HCT116 (cell line): Measurements from ENCODE around the gene SNAPC2. TPM values are rescaled to one million over a fixed set of nuclear protein-coding genes. Genes with fewer than 3 reads are reported as not detected.

ENCODE experiments used
- ATAC-seq: fragments of 200-7000 bp; cut with Tn5 transposase; 2 replicates; pipeline ENCODE4 v1.9.1; 2020; ENCODE audit warnings: mild to moderate bottlenecking, moderate library complexity
- BruUV-seq: library from RNA; stranded (reverse); fragments of 400-500 nt; replicated peaks from 2 replicates; lab custom pipeline; 2021; lab: Mats Ljungman, UMichigan
- CTCF ChIA-PET: fragments of 300-600 bp; sonication (Branson Sonifier 250); formaldehyde crosslinking; loops from one replicate; lab custom pipeline; 2021; ENCODE audit warnings: antibody characterized with exemption; lab: Charles Lee
- POLR2A ChIA-PET: fragments of 300-600, 350-600 bp; sonication (Branson Sonifier 250); formaldehyde crosslinking; loops from one replicate; lab custom pipeline; 2021; ENCODE audit warnings: antibody characterized with exemption; lab: Charles Lee
- RAD21 ChIA-PET, 2 experiments: fragments of 300-600 bp; sonication (Branson Sonifier 250); formaldehyde crosslinking; loops; one replicate each; lab custom pipeline; 2023; ENCODE audit warnings: low total read pairs in 2 of 2; ENCODE audit not compliant: uncharacterized antibody in 2 of 2, unreplicated experiment in 2 of 2, low non-redundant PET in 1 of 2; lab: Charles Lee
- DNase-seq: peaks from one replicate; pipeline ENCODE4 v3.0.0-alpha.2; 2010; ENCODE audit warnings: low read depth, low spot score
- H2AFZ ChIP-seq: fragments of 200-600 bp; shearing (Covaris generic), sonication (generic); 2 replicates; pipeline ENCODE4 v1.6.1; 2017; ENCODE audit warnings: low read depth, mixed run types, mixed read lengths, antibody characterized with exemption, low read length; ENCODE audit not compliant: poor library complexity, severe bottlenecking
- H3K27ac ChIP-seq: 2 replicates; pipeline ENCODE4 v1.5.1; 2012; ENCODE audit warnings: low read depth, low read length
- H3K27me3 ChIP-seq: fragments of 200-600 bp; sonication (generic); 2 replicates; pipeline ENCODE4 v1.6.1; 2016; ENCODE audit warnings: mixed run types, low read length, mixed read lengths; ENCODE audit not compliant: insufficient read depth
- H3K36me3 ChIP-seq, 2 experiments: fragments of 200-500 bp in 1 of 2; fragments of 200-600 bp in 1 of 2; sonication (Bioruptor generic) in 1 of 2; sonication (generic) in 1 of 2; 2 replicates each; pipeline versions ENCODE4 v1.5.1 to v1.6.1; 2014 to 2016; ENCODE audit warnings: low read length in 2 of 2, inconsistent platforms in 1 of 2, mixed read lengths in 1 of 2, mixed run types in 1 of 2; ENCODE audit not compliant: insufficient read depth in 2 of 2, control insufficient read depth in 1 of 2
- H3K4me1 ChIP-seq, 2 experiments: fragments of 200-600 bp in 1 of 2; sonication (generic) in 1 of 2; 2 replicates each; pipeline versions ENCODE4 v1.5.1 to v1.6.1; 2012 to 2017; ENCODE audit warnings: low read length in 2 of 2, inconsistent platforms in 1 of 2, mild to moderate bottlenecking in 1 of 2, mixed read lengths in 1 of 2, mixed run types in 1 of 2, moderate library complexity in 1 of 2; ENCODE audit not compliant: insufficient read depth in 2 of 2, control insufficient read depth in 1 of 2
- H3K4me2 ChIP-seq: fragments of 200-600 bp; sonication (generic); 2 replicates; pipeline ENCODE4 v1.6.1; 2017; ENCODE audit warnings: mixed run types, low read length, mixed read lengths
- H3K4me3 ChIP-seq, 2 experiments: fragments of 200-600 bp in 1 of 2; sonication (generic) in 1 of 2; replicated peaks in 1 of 2; 2 replicates each; pipeline ENCODE4 v1.5.1; 2011 to 2016; ENCODE audit warnings: low read length in 2 of 2, control low read depth in 1 of 2, low read depth in 1 of 2, mild to moderate bottlenecking in 1 of 2, mixed read lengths in 1 of 2, mixed run types in 1 of 2
- H3K79me2 ChIP-seq: fragments of 200-600 bp; sonication (generic); 2 replicates; pipeline ENCODE4 v1.6.1; 2017; ENCODE audit warnings: mild to moderate bottlenecking, mixed run types, low read length, moderate library complexity, mixed read lengths; ENCODE audit not compliant: insufficient read depth
- H3K9ac ChIP-seq: fragments of 200-600 bp; sonication (generic); 2 replicates; pipeline ENCODE4 v1.6.1; 2016; ENCODE audit warnings: low read length, mixed read lengths
- H3K9me2 ChIP-seq: fragments of 200-600 bp; sonication (generic), shearing (Covaris generic); 2 replicates; pipeline ENCODE4 v1.6.1; 2017; ENCODE audit warnings: mixed run types, mild to moderate bottlenecking, moderate library complexity; ENCODE audit not compliant: insufficient read depth
- H3K9me3 ChIP-seq, 2 experiments: fragments of 200-500 bp in 1 of 2; fragments of 200-600 bp in 1 of 2; sonication (Bioruptor generic) in 1 of 2; sonication (generic) in 1 of 2; 2 replicates each; pipeline ENCODE4 v1.6.1; 2014 to 2017; ENCODE audit warnings: low read length in 2 of 2, mixed read lengths in 2 of 2, inconsistent platforms in 1 of 2, low read depth in 1 of 2, mild to moderate bottlenecking in 1 of 2, mixed run types in 1 of 2, moderate library complexity in 1 of 2; ENCODE audit not compliant: control insufficient read depth in 1 of 2, insufficient read depth in 1 of 2
- H4K20me1 ChIP-seq: fragments of 200-600 bp; sonication (generic), shearing (Covaris generic); 2 replicates; pipeline ENCODE4 v1.6.1; 2017; ENCODE audit warnings: mixed run types, mild to moderate bottlenecking, moderate library complexity; ENCODE audit not compliant: insufficient read depth
- CEBPB ChIP-seq: IDR thresholded peaks from 2 replicates; pipeline ENCODE4 v1.6.1; 2012; ENCODE audit warnings: low read depth
- EGR1 ChIP-seq: IDR thresholded peaks from 2 replicates; pipeline ENCODE4 v1.6.1; 2012; ENCODE audit warnings: low read depth
- ELF1 ChIP-seq: IDR thresholded peaks from 2 replicates; pipeline ENCODE4 v1.6.1; 2012; ENCODE audit warnings: low read depth, borderline replicate concordance
- EZH2 ChIP-seq: fragments of 200-600 bp; sonication (generic); IDR thresholded peaks from 2 replicates; pipeline ENCODE4 v1.6.1; 2017; ENCODE audit warnings: antibody characterized with exemption, mixed run types
- EZH2phosphoT487 ChIP-seq: fragments of 200-600 bp; IDR thresholded peaks from 2 replicates; pipeline ENCODE4 v1.6.1; 2018; ENCODE audit warnings: antibody characterized with exemption, borderline replicate concordance
- FOSL1 ChIP-seq: IDR thresholded peaks from 2 replicates; pipeline ENCODE4 v1.6.1; 2012; ENCODE audit warnings: low read depth
- POLR2A ChIP-seq: IDR thresholded peaks from 2 replicates; pipeline ENCODE4 v1.7.0; 2011; ENCODE audit warnings: borderline replicate concordance; ENCODE audit not compliant: insufficient read depth, insufficient read length; ENCODE audit errors: extremely low read depth
- RAD21 ChIP-seq: IDR thresholded peaks from 2 replicates; pipeline ENCODE4 v1.6.1; 2012; ENCODE audit warnings: low read depth, mild to moderate bottlenecking
- SIN3A ChIP-seq: IDR thresholded peaks from 2 replicates; pipeline ENCODE4 v1.6.1; 2012; ENCODE audit warnings: low read depth
- SP1 ChIP-seq: IDR thresholded peaks from 2 replicates; pipeline ENCODE4 v1.6.1; 2012; ENCODE audit warnings: low read depth
- SRF ChIP-seq: IDR thresholded peaks from 2 replicates; pipeline ENCODE4 v1.6.1; 2012; ENCODE audit warnings: low read depth
- ZNF274 ChIP-seq: fragments of 200-500 bp; sonication (Bioruptor generic); IDR thresholded peaks from 2 replicates; pipeline ENCODE4 v1.6.1; 2014; ENCODE audit warnings: mild to moderate bottlenecking, low read depth, low read length, inconsistent platforms
- intact Hi-C: fragments of 100-400 bp; cut with micrococcal nuclease; formaldehyde crosslinking; loops from 2 replicates; pipeline ENCODE4 v1.10.0; 2022
- total RNA-seq: library from RNA; stranded (reverse); gene quantifications from one replicate; pipeline ENCODE4 v1.2.1, GENCODE V29; 2021; ENCODE audit not compliant: unreplicated experiment
- TF ChIP-seq, protein P1 (sequence below): IDR thresholded peaks from 2 replicates; pipeline ENCODE4 v1.6.1; 2012
- TF ChIP-seq, protein P2 (sequence below): IDR thresholded peaks from 2 replicates; pipeline ENCODE4 v1.6.1; 2012
- TF ChIP-seq, protein P3 (sequence below), 3 experiments: fragments of 200-600 bp in 1 of 3; sonication (generic) in 1 of 3; IDR thresholded peaks in 2 of 3; conservative IDR thresholded peaks in 1 of 3; 2 replicates each; pipeline ENCODE4 v1.5.1; 2012 to 2017; ENCODE audit warnings: low read depth in 2 of 3, low read length in 2 of 3, antibody characterized with exemption in 1 of 3, borderline replicate concordance in 1 of 3, control low read depth in 1 of 3, mild to moderate bottlenecking in 1 of 3, mixed read lengths in 1 of 3, mixed run types in 1 of 3, moderate library complexity in 1 of 3; ENCODE audit not compliant: insufficient read depth in 1 of 3
- TF ChIP-seq, protein P4 (sequence below): IDR thresholded peaks from 2 replicates; pipeline ENCODE4 v1.6.1; 2011; ENCODE audit warnings: mild to moderate bottlenecking, low read length, moderate library complexity; ENCODE audit not compliant: insufficient replicate concordance; ENCODE audit errors: extremely low read depth
- TF ChIP-seq, protein P5 (sequence below): IDR thresholded peaks from 2 replicates; pipeline ENCODE4 v1.6.1; 2012; ENCODE audit warnings: low read depth

Gene SNAPC2
- total RNA-seq, 1 experiment from 2014 or later, result 42.9 TPM

DNA sequence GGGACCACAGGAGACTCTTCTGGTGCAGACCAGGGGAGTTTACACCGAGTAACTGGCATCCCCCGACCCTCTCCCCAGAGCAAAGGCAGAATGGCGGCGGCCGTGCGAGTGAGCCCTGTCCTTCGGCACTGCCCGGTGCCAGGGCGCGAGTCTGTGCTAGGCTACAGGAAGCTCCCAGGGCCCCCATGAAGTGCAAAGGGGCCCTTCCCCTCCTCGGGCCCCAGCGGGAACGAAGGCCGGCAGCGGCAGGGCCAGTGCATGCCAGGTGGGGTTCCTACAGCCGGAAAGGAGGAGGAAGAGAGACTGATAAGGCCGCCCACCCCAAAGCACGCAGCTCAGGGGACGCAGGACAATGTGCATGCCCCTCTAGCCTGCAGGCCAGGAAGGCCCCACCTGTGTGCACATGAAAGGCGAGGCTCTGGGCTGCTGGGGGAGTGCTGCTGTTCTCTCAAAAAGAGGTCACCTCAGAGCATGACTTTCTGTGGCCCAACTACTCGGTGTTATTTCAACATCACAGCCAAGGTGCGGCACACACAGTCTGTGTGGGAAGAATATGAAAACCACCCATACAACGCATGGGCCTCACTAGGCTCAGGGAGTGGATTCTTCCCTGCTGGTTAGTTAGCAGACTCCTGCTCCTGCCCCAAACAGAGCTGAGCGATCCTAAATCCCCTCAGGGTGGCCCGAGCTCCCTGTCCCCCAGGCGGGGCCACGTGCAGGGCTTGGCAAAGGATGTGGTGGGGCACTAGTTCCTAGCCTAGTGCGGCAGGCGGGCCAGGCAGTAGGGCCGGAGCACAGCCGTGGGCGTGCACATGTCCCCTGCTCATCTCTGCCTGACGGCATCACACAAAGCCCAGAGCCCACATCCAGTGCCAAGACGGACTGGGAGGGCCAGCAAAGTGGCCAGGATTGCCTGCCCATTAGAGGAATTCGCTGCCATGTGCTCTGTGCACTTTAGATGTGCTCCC lies 51.7 kb downstream of the SNAPC2 start:
- no peaks in the 10 kb centered on the region for H3K27me3 ChIP-seq
- no TSS peak for BruUV-seq
- TF ChIP-seq, protein P1, sequence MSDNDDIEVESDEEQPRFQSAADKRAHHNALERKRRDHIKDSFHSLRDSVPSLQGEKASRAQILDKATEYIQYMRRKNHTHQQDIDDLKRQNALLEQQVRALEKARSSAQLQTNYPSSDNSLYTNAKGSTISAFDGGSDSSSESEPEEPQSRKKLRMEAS, result no peak
- no peak for TF ChIP-seq EZH2
- no peak for TF ChIP-seq POLR2A
- no peak for TF ChIP-seq EGR1
- TF ChIP-seq, protein P2, sequence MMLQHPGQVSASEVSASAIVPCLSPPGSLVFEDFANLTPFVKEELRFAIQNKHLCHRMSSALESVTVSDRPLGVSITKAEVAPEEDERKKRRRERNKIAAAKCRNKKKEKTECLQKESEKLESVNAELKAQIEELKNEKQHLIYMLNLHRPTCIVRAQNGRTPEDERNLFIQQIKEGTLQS, result no peak
- TF ChIP-seq FOSL1, result no peak
- no peak for TF ChIP-seq SP1
- TF ChIP-seq, protein P3, sequence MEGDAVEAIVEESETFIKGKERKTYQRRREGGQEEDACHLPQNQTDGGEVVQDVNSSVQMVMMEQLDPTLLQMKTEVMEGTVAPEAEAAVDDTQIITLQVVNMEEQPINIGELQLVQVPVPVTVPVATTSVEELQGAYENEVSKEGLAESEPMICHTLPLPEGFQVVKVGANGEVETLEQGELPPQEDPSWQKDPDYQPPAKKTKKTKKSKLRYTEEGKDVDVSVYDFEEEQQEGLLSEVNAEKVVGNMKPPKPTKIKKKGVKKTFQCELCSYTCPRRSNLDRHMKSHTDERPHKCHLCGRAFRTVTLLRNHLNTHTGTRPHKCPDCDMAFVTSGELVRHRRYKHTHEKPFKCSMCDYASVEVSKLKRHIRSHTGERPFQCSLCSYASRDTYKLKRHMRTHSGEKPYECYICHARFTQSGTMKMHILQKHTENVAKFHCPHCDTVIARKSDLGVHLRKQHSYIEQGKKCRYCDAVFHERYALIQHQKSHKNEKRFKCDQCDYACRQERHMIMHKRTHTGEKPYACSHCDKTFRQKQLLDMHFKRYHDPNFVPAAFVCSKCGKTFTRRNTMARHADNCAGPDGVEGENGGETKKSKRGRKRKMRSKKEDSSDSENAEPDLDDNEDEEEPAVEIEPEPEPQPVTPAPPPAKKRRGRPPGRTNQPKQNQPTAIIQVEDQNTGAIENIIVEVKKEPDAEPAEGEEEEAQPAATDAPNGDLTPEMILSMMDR (IDR thresholded peaks at IDR 0.05 in 2 of 3, conservative IDR thresholded peaks at IDR 0.05 in 1 of 3; ENCODE audit: borderline replicate concordance in 1 of 3, insufficient read depth in 1 of 3, low read depth in 2 of 3, low read length in 2 of 3), result no peak
- TF ChIP-seq SRF, result no peak
- TF ChIP-seq ELF1, result no peak
- TF ChIP-seq CEBPB, result no peak
- TF ChIP-seq, protein P4, sequence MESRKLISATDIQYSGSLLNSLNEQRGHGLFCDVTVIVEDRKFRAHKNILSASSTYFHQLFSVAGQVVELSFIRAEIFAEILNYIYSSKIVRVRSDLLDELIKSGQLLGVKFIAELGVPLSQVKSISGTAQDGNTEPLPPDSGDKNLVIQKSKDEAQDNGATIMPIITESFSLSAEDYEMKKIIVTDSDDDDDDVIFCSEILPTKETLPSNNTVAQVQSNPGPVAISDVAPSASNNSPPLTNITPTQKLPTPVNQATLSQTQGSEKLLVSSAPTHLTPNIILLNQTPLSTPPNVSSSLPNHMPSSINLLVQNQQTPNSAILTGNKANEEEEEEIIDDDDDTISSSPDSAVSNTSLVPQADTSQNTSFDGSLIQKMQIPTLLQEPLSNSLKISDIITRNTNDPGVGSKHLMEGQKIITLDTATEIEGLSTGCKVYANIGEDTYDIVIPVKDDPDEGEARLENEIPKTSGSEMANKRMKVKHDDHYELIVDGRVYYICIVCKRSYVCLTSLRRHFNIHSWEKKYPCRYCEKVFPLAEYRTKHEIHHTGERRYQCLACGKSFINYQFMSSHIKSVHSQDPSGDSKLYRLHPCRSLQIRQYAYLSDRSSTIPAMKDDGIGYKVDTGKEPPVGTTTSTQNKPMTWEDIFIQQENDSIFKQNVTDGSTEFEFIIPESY, result no peak
- no peak for TF ChIP-seq EZH2phosphoT487
- TF ChIP-seq, protein P5, sequence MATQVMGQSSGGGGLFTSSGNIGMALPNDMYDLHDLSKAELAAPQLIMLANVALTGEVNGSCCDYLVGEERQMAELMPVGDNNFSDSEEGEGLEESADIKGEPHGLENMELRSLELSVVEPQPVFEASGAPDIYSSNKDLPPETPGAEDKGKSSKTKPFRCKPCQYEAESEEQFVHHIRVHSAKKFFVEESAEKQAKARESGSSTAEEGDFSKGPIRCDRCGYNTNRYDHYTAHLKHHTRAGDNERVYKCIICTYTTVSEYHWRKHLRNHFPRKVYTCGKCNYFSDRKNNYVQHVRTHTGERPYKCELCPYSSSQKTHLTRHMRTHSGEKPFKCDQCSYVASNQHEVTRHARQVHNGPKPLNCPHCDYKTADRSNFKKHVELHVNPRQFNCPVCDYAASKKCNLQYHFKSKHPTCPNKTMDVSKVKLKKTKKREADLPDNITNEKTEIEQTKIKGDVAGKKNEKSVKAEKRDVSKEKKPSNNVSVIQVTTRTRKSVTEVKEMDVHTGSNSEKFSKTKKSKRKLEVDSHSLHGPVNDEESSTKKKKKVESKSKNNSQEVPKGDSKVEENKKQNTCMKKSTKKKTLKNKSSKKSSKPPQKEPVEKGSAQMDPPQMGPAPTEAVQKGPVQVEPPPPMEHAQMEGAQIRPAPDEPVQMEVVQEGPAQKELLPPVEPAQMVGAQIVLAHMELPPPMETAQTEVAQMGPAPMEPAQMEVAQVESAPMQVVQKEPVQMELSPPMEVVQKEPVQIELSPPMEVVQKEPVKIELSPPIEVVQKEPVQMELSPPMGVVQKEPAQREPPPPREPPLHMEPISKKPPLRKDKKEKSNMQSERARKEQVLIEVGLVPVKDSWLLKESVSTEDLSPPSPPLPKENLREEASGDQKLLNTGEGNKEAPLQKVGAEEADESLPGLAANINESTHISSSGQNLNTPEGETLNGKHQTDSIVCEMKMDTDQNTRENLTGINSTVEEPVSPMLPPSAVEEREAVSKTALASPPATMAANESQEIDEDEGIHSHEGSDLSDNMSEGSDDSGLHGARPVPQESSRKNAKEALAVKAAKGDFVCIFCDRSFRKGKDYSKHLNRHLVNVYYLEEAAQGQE, result no peak
- no peak for TF ChIP-seq RAD21
- TF ChIP-seq ZNF274, result no peak
- no peak for TF ChIP-seq SIN3A
- ATAC-seq, result peak; percentile 12; the same call in 1 of the 2 replicates
- ChIA-PET POLR2A (no interaction called here), RAD21 (no interaction called here), CTCF (interaction anchor here (0.5 to 1.5 kb wide), 4 partner anchors 10 to 873 kb away, joined by 3 to 5 read pairs (median 4); no protein-coding TSS in a partner anchor)
- no peaks in the 10 kb centered on the region for H3K9me3 ChIP-seq
- no peak for DNase-seq
- H4K20me1 ChIP-seq, result no peaks in the 10 kb centered on the region
- H3K27ac ChIP-seq, result no peak overlapping the region
- no peak overlapping the region for H3K4me3 ChIP-seq
- no peak overlapping the region for H3K9ac ChIP-seq
- intact Hi-C loops, result no loop called here
- no peak overlapping the region for H3K4me2 ChIP-seq
- H3K9me2 ChIP-seq, result no peaks in the 10 kb centered on the region
- H2AFZ ChIP-seq, result no peak overlapping the region
- H3K79me2 ChIP-seq, result peaks cover 29% of the 10 kb centered on the region; the same call in 1 of the 2 replicates
- no peaks in the 10 kb centered on the region for H3K4me1 ChIP-seq
- H3K36me3 ChIP-seq, result peaks cover 42 to 45% of the 10 kb centered on the region in 2 experiments; a peak in 3 of 4 replicates
